HFFc6 (cell line): ENCODE data around the gene SYNJ2. TPM values are rescaled to one million over a fixed set of nuclear protein-coding genes. Genes with fewer than 3 reads are reported as not detected.
A peak's percentile ranks its signal among the peaks of the same experiment; 100 is the strongest.

Source experiments
- DNase-seq: peaks from one replicate; pipeline ENCODE4 v3.0.0-alpha.2; 2018
- H3K27ac Mint-ChIP-seq: 2 replicates; pipeline ENCODE4 v1.8.0; 2020; ENCODE audit warnings: mild to moderate bottlenecking, mixed read lengths
- H3K27me3 Mint-ChIP-seq: 2 replicates; pipeline ENCODE4 v1.8.0; 2021; ENCODE audit warnings: mild to moderate bottlenecking, moderate library complexity, mixed read lengths; ENCODE audit not compliant: insufficient read depth
- H3K36me3 Mint-ChIP-seq: 2 replicates; pipeline ENCODE4 v1.8.0; 2021; ENCODE audit warnings: low read depth, mixed read lengths
- H3K4me1 Mint-ChIP-seq: 2 replicates; pipeline ENCODE4 v1.8.0; 2020; ENCODE audit warnings: low read depth, mixed read lengths
- H3K4me3 Mint-ChIP-seq: 2 replicates; pipeline ENCODE4 v1.8.0; 2020; ENCODE audit warnings: mild to moderate bottlenecking, moderate library complexity, mixed read lengths
- H3K9me3 Mint-ChIP-seq: 2 replicates; pipeline ENCODE4 v1.8.0; 2020; ENCODE audit warnings: mild to moderate bottlenecking, mixed read lengths
- CTCF ChIP-seq: fragments of 200-600 bp; sonication (generic); IDR thresholded peaks from 2 replicates; pipeline ENCODE4 v1.5.0; 2021; ENCODE audit warnings: antibody characterized with exemption, mild to moderate bottlenecking
- total RNA-seq, 6 experiments: library from RNA; stranded (reverse); fragmentation: NEBNext Ultra II Directional; extraction: Animal tissue kit (Norgen Biotek cat#: 25700); gene quantifications; 2 replicates in 1 of 6; 3 replicates in 5 of 6; pipeline ENCODE4 v1.2.3, GENCODE V29; 2021

SYNJ2 gene
- total RNA-seq, 6 experiments from 2014 or later, result 31.8 to 46.4 (median 41.3) TPM

GRCh38 chr6:158044525-158044888 is 62.8 kb downstream of the SYNJ2 start:
- H3K27ac Mint-ChIP-seq, result peak overlapping the region; percentile 98
- H3K4me1 Mint-ChIP-seq, result peaks cover 98% of the 10 kb centered on the region
- peaks cover 3% of the 10 kb centered on the region; the same call in 1 of the 2 replicates for H3K27me3 Mint-ChIP-seq
- H3K9me3 Mint-ChIP-seq, result no peaks in the 10 kb centered on the region
- TF ChIP-seq CTCF, result no peak
- H3K36me3 Mint-ChIP-seq, result peaks cover 74% of the 10 kb centered on the region
- H3K4me3 Mint-ChIP-seq, result no peak overlapping the region
- DNase-seq, result no peak

GRCh38 chr6:158046201-158047126 is 64.8 kb downstream of the SYNJ2 start:
- Mint-ChIP-seq H3K36me3 (peaks cover 74% of the 10 kb centered on the region), H3K9me3 (no peaks in the 10 kb centered on the region), H3K27me3 (peaks cover 3% of the 10 kb centered on the region; the same call in 1 of the 2 replicates), H3K27ac (peak overlapping the region; percentile 94), H3K4me3 (no peak overlapping the region), H3K4me1 (peaks cover 93% of the 10 kb centered on the region)
- DNase-seq, result no peak
- TF ChIP-seq CTCF, result no peak

GRCh38 chr6:158047127-158047518 is 65.5 kb downstream of the SYNJ2 start:
- peak overlapping the region; percentile 94 for H3K27ac Mint-ChIP-seq
- TF ChIP-seq CTCF, result no peak
- peak; percentile 82 for DNase-seq

GRCh38 chr6:158047563-158048323 is 66.1 kb downstream of the SYNJ2 start:
- Mint-ChIP-seq H3K27ac (peak overlapping the region; percentile 94), H3K9me3 (no peaks in the 10 kb centered on the region), H3K4me1 (peaks cover 90% of the 10 kb centered on the region), H3K4me3 (peak overlapping the region; percentile 64), H3K36me3 (peaks cover 74% of the 10 kb centered on the region), H3K27me3 (peaks cover 3% of the 10 kb centered on the region; the same call in 1 of the 2 replicates)
- TF ChIP-seq CTCF, result no peak
- DNase-seq, result no peak

More at GRCh38 chr6:158047127-158047518, 65.5 kb downstream of the SYNJ2 start:
- peak overlapping the region; percentile 64 for H3K4me3 Mint-ChIP-seq
- no peaks in the 10 kb centered on the region for H3K9me3 Mint-ChIP-seq
- peaks cover 92% of the 10 kb centered on the region for H3K4me1 Mint-ChIP-seq
- peaks cover 3% of the 10 kb centered on the region; the same call in 1 of the 2 replicates for H3K27me3 Mint-ChIP-seq
- peaks cover 74% of the 10 kb centered on the region for H3K36me3 Mint-ChIP-seq

- no peak for TF ChIP-seq CTCF
- Mint-ChIP-seq H3K4me1 (peaks cover 87% of the 10 kb centered on the region), H3K27me3 (no peaks in the 10 kb centered on the region; the same call in 1 of the 2 replicates), H3K9me3 (no peaks in the 10 kb centered on the region), H3K36me3 (peaks cover 74% of the 10 kb centered on the region), H3K27ac (peak overlapping the region; percentile 77), H3K4me3 (no peak overlapping the region)
- no peak for DNase-seq
These were observed 66.9 kb downstream of the SYNJ2 start for GRCh38 chr6:158048589-158048988.
